GM12878 (cell line): Measurements from ENCODE around the gene ABT1. TPM values are rescaled to one million over a fixed set of nuclear protein-coding genes. Genes with fewer than 3 reads are reported as not detected.

Experiments
- ATAC-seq: fragments of 200-7000 bp; cut with Tn5 transposase; 3 replicates; pipeline ENCODE4 v1.9.1; 2020; ENCODE audit warnings: mild to moderate bottlenecking, moderate library complexity
- BruUV-seq: library from RNA; stranded (reverse); fragments of 400-500 nt; replicated peaks from 2 replicates; lab custom pipeline; 2021; lab: Mats Ljungman, UMichigan
- CTCF ChIA-PET: fragments of 300-600 bp; sonication (Branson Sonifier 250); formaldehyde crosslinking; extraction: SDS; loops from one replicate; lab custom pipeline; 2021; ENCODE audit warnings: inconsistent platforms; lab: Yijun Ruan, JAX
- POLR2A ChIA-PET: fragments of 350-600 bp; formaldehyde crosslinking; extraction: SDS; loops from one replicate; lab custom pipeline; 2021; ENCODE audit warnings: inconsistent platforms; lab: Charles Lee
- RAD21 ChIA-PET: fragments of 300-600 bp; sonication (Branson Sonifier 250); formaldehyde crosslinking; loops from one replicate; lab custom pipeline; 2023; ENCODE audit warnings: antibody characterized with exemption; ENCODE audit not compliant: unreplicated experiment; lab: Charles Lee
- SMC1A ChIA-PET: fragments of 300-600 bp; sonication (Branson Sonifier 250); formaldehyde crosslinking; loops from one replicate; lab custom pipeline; 2023; ENCODE audit not compliant: unreplicated experiment, uncharacterized antibody; lab: Charles Lee
- DNase-seq: peaks from one replicate; pipeline ENCODE4 v3.0.0-alpha.2; 2011; ENCODE audit warnings: low read depth, low spot score
- FAIRE-seq: peaks from 3 replicates; lab custom pipeline; 2011; peaks lifted over from hg19 to GRCh38; lab: Jason Lieb, UNC
- H2AFZ ChIP-seq: 2 replicates; pipeline ENCODE4 v1.6.0; 2011; ENCODE audit warnings: low read depth, low read length, control low read depth; ENCODE audit not compliant: control insufficient read depth
- H3K27ac ChIP-seq: 2 replicates; pipeline ENCODE4 v1.5.1; 2011; ENCODE audit warnings: control low read depth; ENCODE audit not compliant: control insufficient read depth, insufficient read depth
- H3K27me3 ChIP-seq, 2 experiments: replicated peaks in 1 of 2; 2 replicates each; pipeline versions ENCODE4 v1.6.0 to v1.6.1; 2011; ENCODE audit warnings: low read length in 1 of 2; ENCODE audit not compliant: control insufficient read depth in 2 of 2, insufficient read depth in 2 of 2
- H3K36me3 ChIP-seq, 2 experiments: 2 replicates each; pipeline ENCODE4 v1.5.1; 2011; ENCODE audit warnings: low read length in 1 of 2; ENCODE audit not compliant: control insufficient read depth in 2 of 2, insufficient read depth in 2 of 2
- H3K4me1 ChIP-seq: 2 replicates; pipeline ENCODE4 v1.6.1; 2011; ENCODE audit warnings: mild to moderate bottlenecking, low read length, moderate library complexity, mixed read lengths; ENCODE audit not compliant: control insufficient read depth, insufficient read depth
- H3K4me2 ChIP-seq: 2 replicates; pipeline ENCODE4 v1.6.0; 2011; ENCODE audit warnings: control low read depth; ENCODE audit not compliant: control insufficient read depth, insufficient read depth
- H3K4me3 ChIP-seq: fragments of 200-600 bp; sonication (generic); 2 replicates; pipeline ENCODE4 v1.5.1; 2016
- H3K79me2 ChIP-seq: 2 replicates; pipeline ENCODE4 v1.6.0; 2011; ENCODE audit warnings: low read length; ENCODE audit not compliant: control insufficient read depth, insufficient read depth
- H3K9ac ChIP-seq: 2 replicates; pipeline ENCODE4 v1.8.0; 2011; ENCODE audit warnings: low read length, control low read depth, mixed read lengths; ENCODE audit not compliant: control insufficient read depth, insufficient read depth
- H3K9me3 ChIP-seq: replicated peaks from 3 replicates; pipeline ENCODE4 v1.5.1; 2011; ENCODE audit warnings: mild to moderate bottlenecking, low read length; ENCODE audit not compliant: control insufficient read depth, insufficient read depth
- H4K20me1 ChIP-seq: 2 replicates; pipeline ENCODE4 v1.6.0; 2011; ENCODE audit not compliant: control insufficient read depth, insufficient read depth
- BMI1 ChIP-seq: fragments of 450-650 bp; IDR thresholded peaks from 2 replicates; pipeline ENCODE4 v1.6.1; 2016; ENCODE audit warnings: mild to moderate bottlenecking, moderate library complexity, borderline replicate concordance
- CREM ChIP-seq: IDR thresholded peaks from 2 replicates; pipeline ENCODE4 v1.6.1; 2014; ENCODE audit warnings: antibody characterized with exemption, low read depth
- FOXM1 ChIP-seq: IDR thresholded peaks from 2 replicates; pipeline ENCODE4 v1.6.1; 2012; ENCODE audit warnings: low read depth, mild to moderate bottlenecking, inconsistent platforms, low read length, moderate library complexity
- HCFC1 ChIP-seq: fragments of 150-350 bp; IDR thresholded peaks from 2 replicates; pipeline ENCODE4 v1.6.1; 2014; ENCODE audit warnings: low read length
- JUNB ChIP-seq: IDR thresholded peaks from 2 replicates; pipeline ENCODE4 v1.6.1; 2016; ENCODE audit warnings: antibody characterized with exemption, mild to moderate bottlenecking
- MYC ChIP-seq: IDR thresholded peaks from 2 replicates; pipeline ENCODE4 v1.6.1; 2011; ENCODE audit warnings: mild to moderate bottlenecking, low read length, moderate library complexity, inconsistent platforms; ENCODE audit not compliant: insufficient read depth, insufficient replicate concordance, insufficient read length, severe bottlenecking
- NBN ChIP-seq: fragments of 450-650 bp; IDR thresholded peaks from 2 replicates; pipeline ENCODE4 v1.6.1; 2016
- PAX5 ChIP-seq: IDR thresholded peaks from 2 replicates; pipeline ENCODE4 v1.6.1; 2011; ENCODE audit warnings: low read depth, low read length, borderline replicate concordance
- PAX8 ChIP-seq: fragments of 450-650 bp; IDR thresholded peaks from 2 replicates; pipeline ENCODE4 v1.6.1; 2017; ENCODE audit warnings: mild to moderate bottlenecking, moderate library complexity
- POLR2AphosphoS2 ChIP-seq: IDR thresholded peaks from 2 replicates; pipeline ENCODE4 v1.6.1; 2011; ENCODE audit warnings: low read depth, mild to moderate bottlenecking, low read length, improper control_type of control experiment, moderate library complexity
- POU2F2 ChIP-seq: IDR thresholded peaks from 3 replicates; pipeline ENCODE4 v1.6.1; 2011; ENCODE audit warnings: low read depth, mild to moderate bottlenecking, low read length, borderline replicate concordance
- SMARCA5 ChIP-seq: fragments of 450-650 bp; IDR thresholded peaks from 2 replicates; pipeline ENCODE4 v1.6.1; 2017; ENCODE audit warnings: mild to moderate bottlenecking
- SPI1 ChIP-seq: IDR thresholded peaks from 2 replicates; pipeline ENCODE4 v1.6.1; 2011; ENCODE audit warnings: low read depth, mild to moderate bottlenecking, low read length, moderate library complexity, borderline replicate concordance; ENCODE audit not compliant: insufficient read depth
- YY1 ChIP-seq: IDR thresholded peaks from 2 replicates; pipeline ENCODE4 v1.6.1; 2011; ENCODE audit warnings: low read depth, mild to moderate bottlenecking, low read length
- ZNF274 ChIP-seq: IDR thresholded peaks from one replicate; pipeline ENCODE4 v1.8.0; 2011; ENCODE audit not compliant: insufficient read length, insufficient read depth
- whole genome bisulfite sequencing: methylation state at CpG from one replicate; pipeline ENCODE4 v1.1.6; 2016; ENCODE audit warnings: low lambda C conversion rate; ENCODE audit not compliant: insufficient replicate concordance, insufficient coverage; ENCODE audit errors: missing lambda C conversion rate; 5-methylcytosine and 5-hydroxymethylcytosine counted together
- in situ Hi-C: fragments of 300-500 bp; cut with MboI; formaldehyde crosslinking; loops from 9 replicates; pipeline ENCODE4 v1.14.3; 2018; ENCODE audit warnings: mixed read lengths
- intact Hi-C: fragments of 100-400 bp; cut with micrococcal nuclease; formaldehyde crosslinking; loops from one replicate; pipeline ENCODE4 v1.14.2; 2022; ENCODE audit not compliant: unreplicated experiment
- polyA plus RNA-seq, 11 experiments: library from polyadenylated mRNA; depleted of rRNA in 4 of 11; unstranded in 6 of 11; stranded (reverse) in 5 of 11; fragments of >200 nt; fragmentation: Nextera tagmentation in 4 of 11; fragmentation: Illumina TruSeq in 1 of 11; extraction: Ambion mirVana in 4 of 11; extraction: Trizol in 1 of 11; gene quantifications; 1 replicate in 1 of 11; 2 replicates in 10 of 11; pipeline versions ENCODE4 v1.2.1 to v1.2.3, GENCODE V29; 2011 to 2016; ENCODE audit warnings: inconsistent platforms in 2 of 11, missing spikeins in 2 of 11, low read depth in 1 of 11
- total RNA-seq, 4 experiments: library from RNA; depleted of rRNA in 3 of 4; stranded (reverse); fragments of >200 nt in 3 of 4; fragmentation: Illumina TruSeq in 1 of 4; extraction: Trizol in 1 of 4; gene quantifications; 2 replicates each; pipeline versions ENCODE4 v1.2.1 to v1.2.3, GENCODE V29; 2013 to 2021
- TF ChIP-seq, protein P1 (sequence below), 3 experiments: IDR thresholded peaks in 2 of 3; conservative IDR thresholded peaks in 1 of 3; 2 replicates each; pipeline ENCODE4 v1.5.1; 2011; ENCODE audit warnings: low read depth in 3 of 3, low read length in 3 of 3, mild to moderate bottlenecking in 3 of 3, control low read depth in 2 of 3, moderate library complexity in 2 of 3, inconsistent platforms in 1 of 3, mixed read lengths in 1 of 3; ENCODE audit not compliant: control insufficient read depth in 2 of 3, insufficient read depth in 1 of 3; ENCODE audit errors: extremely low read depth in 1 of 3
- TF ChIP-seq, protein P2 (sequence below): fragments of 450-650 bp; formaldehyde crosslinking; IDR thresholded peaks from 2 replicates; pipeline ENCODE4 v1.5.0; 2022; ENCODE audit warnings: mild to moderate bottlenecking, missing genetic modification characterization

The ABT1 gene
- total and polyA plus RNA-seq, 10 of the 15 experiments (the other 5 are each of a cell fraction or from before 2014, with no cell fraction given) = 8.4 to 43.5 (median 28.2) TPM

DNA sequence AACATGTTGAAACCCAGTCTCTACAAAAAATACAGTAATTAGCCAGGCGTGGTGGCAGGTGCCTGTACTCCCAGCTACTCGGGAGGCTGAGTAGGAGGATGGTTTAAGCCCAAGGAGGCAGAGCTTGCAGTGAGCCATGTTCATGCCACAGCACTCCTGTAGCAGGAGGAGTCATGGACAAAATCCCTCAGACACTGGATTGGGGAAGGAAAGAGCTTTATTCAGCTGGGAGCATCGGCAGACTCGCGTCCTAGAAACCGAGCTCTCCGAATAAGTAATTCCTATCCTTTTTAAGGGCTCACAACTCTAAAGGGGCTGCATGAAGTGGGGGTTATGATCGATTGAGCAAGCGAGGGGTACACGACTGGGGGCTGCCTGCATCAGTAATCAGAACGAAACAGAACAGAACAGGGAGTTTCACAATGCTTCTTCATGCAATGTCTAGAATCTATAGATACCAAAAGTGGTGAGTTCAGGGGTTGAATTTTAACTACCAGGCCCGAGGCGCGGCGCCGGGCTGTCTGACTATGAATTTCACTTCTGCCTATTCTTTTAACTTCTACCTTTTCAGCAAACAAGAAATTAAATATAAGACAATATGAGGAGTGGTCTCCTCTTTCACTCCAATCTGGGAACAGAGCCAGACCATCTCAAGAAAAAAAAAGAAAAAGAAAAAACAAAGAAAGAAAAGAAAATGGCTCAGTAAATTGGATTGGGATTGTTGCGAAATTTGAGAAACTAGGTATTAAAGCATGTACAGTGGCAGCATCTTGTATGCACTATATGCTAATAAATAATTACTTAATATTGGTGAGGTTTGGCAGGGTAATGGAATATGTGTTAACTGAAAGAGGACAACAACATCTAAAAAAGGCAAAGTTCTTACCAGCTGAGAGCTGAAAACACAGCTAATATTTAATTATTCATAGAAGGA lies 35.0 kb upstream of the ABT1 start (continued):
- no peak for TF ChIP-seq POU2F2
- TF ChIP-seq FOXM1 = no peak
- no peak for TF ChIP-seq HCFC1

DNA sequence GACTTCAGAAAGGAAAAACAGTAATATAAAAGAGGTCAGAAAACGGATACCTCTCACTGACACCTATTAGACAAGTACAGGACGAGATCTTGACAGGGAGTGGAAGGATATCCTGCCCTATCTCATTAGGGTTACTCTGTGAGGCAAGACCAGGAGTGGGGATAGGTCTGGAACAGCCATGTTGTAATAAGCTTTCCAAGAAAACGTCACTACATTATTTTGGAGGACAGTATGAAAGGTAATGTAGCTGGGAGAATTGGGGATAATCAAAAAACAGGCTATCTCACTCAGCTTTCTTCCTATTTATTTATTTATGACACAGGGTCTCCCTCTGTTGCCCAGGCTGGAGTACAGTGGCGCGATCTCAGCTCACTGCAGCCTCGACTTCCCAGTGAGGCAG lies 33.3 kb upstream of the ABT1 start:
- H3K79me2 ChIP-seq = no peaks in the 10 kb centered on the region
- no peak for FAIRE-seq
- SMC1A ChIA-PET = interaction anchor here (0.9 to 2.4 kb wide), 5 partner anchors 10 to 341 kb away, joined by 3 to 16 read pairs (median 3); no protein-coding TSS in a partner anchor
- no peak for DNase-seq
- no peak for ATAC-seq
- intact Hi-C loops (no loop called here), in situ Hi-C loops (no loop called here)
- no peaks in the 10 kb centered on the region for H3K27me3 ChIP-seq
- TF ChIP-seq SPI1 = no peak
- TF ChIP-seq CREM = no peak
- TF ChIP-seq ZNF274 = no peak
- TF ChIP-seq, protein P1, sequence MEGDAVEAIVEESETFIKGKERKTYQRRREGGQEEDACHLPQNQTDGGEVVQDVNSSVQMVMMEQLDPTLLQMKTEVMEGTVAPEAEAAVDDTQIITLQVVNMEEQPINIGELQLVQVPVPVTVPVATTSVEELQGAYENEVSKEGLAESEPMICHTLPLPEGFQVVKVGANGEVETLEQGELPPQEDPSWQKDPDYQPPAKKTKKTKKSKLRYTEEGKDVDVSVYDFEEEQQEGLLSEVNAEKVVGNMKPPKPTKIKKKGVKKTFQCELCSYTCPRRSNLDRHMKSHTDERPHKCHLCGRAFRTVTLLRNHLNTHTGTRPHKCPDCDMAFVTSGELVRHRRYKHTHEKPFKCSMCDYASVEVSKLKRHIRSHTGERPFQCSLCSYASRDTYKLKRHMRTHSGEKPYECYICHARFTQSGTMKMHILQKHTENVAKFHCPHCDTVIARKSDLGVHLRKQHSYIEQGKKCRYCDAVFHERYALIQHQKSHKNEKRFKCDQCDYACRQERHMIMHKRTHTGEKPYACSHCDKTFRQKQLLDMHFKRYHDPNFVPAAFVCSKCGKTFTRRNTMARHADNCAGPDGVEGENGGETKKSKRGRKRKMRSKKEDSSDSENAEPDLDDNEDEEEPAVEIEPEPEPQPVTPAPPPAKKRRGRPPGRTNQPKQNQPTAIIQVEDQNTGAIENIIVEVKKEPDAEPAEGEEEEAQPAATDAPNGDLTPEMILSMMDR (IDR thresholded peaks at IDR 0.05 in 2 of 3, conservative IDR thresholded peaks at IDR 0.05 in 1 of 3; ENCODE audit: control insufficient read depth in 2 of 3, extremely low read depth in 1 of 3, insufficient read depth in 1 of 3, low read depth in 3 of 3, low read length in 3 of 3) = no peak
- TF ChIP-seq JUNB = no peak
- no peak for TF ChIP-seq YY1
- no peak for TF ChIP-seq MYC
- TF ChIP-seq, protein P2, sequence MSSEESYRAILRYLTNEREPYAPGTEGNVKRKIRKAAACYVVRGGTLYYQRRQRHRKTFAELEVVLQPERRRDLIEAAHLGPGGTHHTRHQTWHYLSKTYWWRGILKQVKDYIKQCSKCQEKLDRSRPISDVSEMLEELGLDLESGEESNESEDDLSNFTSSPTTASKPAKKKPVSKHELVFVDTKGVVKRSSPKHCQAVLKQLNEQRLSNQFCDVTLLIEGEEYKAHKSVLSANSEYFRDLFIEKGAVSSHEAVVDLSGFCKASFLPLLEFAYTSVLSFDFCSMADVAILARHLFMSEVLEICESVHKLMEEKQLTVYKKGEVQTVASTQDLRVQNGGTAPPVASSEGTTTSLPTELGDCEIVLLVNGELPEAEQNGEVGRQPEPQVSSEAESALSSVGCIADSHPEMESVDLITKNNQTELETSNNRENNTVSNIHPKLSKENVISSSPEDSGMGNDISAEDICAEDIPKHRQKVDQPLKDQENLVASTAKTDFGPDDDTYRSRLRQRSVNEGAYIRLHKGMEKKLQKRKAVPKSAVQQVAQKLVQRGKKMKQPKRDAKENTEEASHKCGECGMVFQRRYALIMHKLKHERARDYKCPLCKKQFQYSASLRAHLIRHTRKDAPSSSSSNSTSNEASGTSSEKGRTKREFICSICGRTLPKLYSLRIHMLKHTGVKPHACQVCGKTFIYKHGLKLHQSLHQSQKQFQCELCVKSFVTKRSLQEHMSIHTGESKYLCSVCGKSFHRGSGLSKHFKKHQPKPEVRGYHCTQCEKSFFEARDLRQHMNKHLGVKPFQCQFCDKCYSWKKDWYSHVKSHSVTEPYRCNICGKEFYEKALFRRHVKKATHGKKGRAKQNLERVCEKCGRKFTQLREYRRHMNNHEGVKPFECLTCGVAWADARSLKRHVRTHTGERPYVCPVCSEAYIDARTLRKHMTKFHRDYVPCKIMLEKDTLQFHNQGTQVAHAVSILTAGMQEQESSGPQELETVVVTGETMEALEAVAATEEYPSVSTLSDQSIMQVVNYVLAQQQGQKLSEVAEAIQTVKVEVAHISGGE = no peak
- no peak for TF ChIP-seq NBN
- no peak for TF ChIP-seq PAX5
- TF ChIP-seq PAX8 = no peak
- TF ChIP-seq POLR2AphosphoS2 = no peak
- TF ChIP-seq SMARCA5 = no peak
- TF ChIP-seq BMI1 = no peak
- H3K36me3 ChIP-seq = no peaks in the 10 kb centered on the region
- no peak overlapping the region for H3K4me3 ChIP-seq
- H4K20me1 ChIP-seq = no peaks in the 10 kb centered on the region
- H2AFZ ChIP-seq = peak overlapping the region; percentile 29; the same call in 1 of the 2 replicates
- CTCF ChIA-PET = interaction anchor here (0.9 to 1.4 kb wide), 4 partner anchors 9 to 32 kb away, joined by 4 to 6 read pairs (median 5); no protein-coding TSS in a partner anchor
- POLR2A ChIA-PET = interaction anchor here (1.0 to 2.3 kb wide), 2 partner anchors 9 to 13 kb away, joined by 3 to 11 read pairs; no protein-coding TSS in a partner anchor
- H3K9me3 ChIP-seq = no peaks in the 10 kb centered on the region; the same call in 2 of the 3 replicates
- H3K9ac ChIP-seq = no peak overlapping the region
- WGBS = 48% methylated on average over 6 of the region's 6 CpGs
- no TSS peak for BruUV-seq
- RAD21 ChIA-PET = interaction anchor here (0.8 to 1.3 kb wide), 2 partner anchors 10 to 232 kb away, joined by 3 to 7 read pairs; no protein-coding TSS in a partner anchor
- H3K27ac ChIP-seq = no peak overlapping the region
- no peaks in the 10 kb centered on the region; the same call in 1 of the 2 replicates for H3K4me1 ChIP-seq
- H3K4me2 ChIP-seq = no peak overlapping the region
